GM23338 (cell line): ENCODE measurements around the gene EXOC2. TPM values are rescaled to one million over a fixed set of nuclear protein-coding genes. Genes with fewer than 3 reads are reported as not detected.

Experiments used
- ATAC-seq: fragments of 200-7000 bp; cut with Tn5 transposase; 3 replicates; pipeline ENCODE4 v1.9.1; 2020
- DNase-seq: peaks from one replicate; pipeline ENCODE4 v3.0.0-alpha.2; 2015; ENCODE audit warnings: low spot score
- H2AFZ ChIP-seq: fragments of 200-600 bp; sonication (generic); 2 replicates; pipeline ENCODE4 v1.8.0; 2016; ENCODE audit warnings: antibody characterized with exemption, mild to moderate bottlenecking, moderate library complexity
- H3F3A ChIP-seq: fragments of 200-600 bp; sonication (generic); replicated peaks from 2 replicates; pipeline ENCODE4 v1.8.0; 2017; ENCODE audit warnings: antibody characterized with exemption, mixed run types, low read depth
- H3K27ac ChIP-seq: fragments of 200-600 bp; sonication (generic); 2 replicates; pipeline ENCODE4 v1.6.1; 2016; ENCODE audit warnings: low read depth
- H3K27me3 ChIP-seq: fragments of 200-600 bp; sonication (generic); 2 replicates; pipeline ENCODE4 v1.8.0; 2016; ENCODE audit warnings: mild to moderate bottlenecking, mixed run types, moderate library complexity; ENCODE audit not compliant: insufficient read depth
- H3K36me3 ChIP-seq: fragments of 200-600 bp; sonication (generic); 2 replicates; pipeline ENCODE4 v1.8.0; 2016; ENCODE audit warnings: mild to moderate bottlenecking; ENCODE audit not compliant: insufficient read depth
- H3K4me1 ChIP-seq: fragments of 200-600 bp; sonication (generic); 2 replicates; pipeline ENCODE4 v1.8.0; 2016; ENCODE audit warnings: mild to moderate bottlenecking, moderate library complexity; ENCODE audit not compliant: insufficient read depth
- H3K4me2 ChIP-seq: fragments of 200-600 bp; sonication (generic); 2 replicates; pipeline ENCODE4 v1.7.1; 2017; ENCODE audit warnings: mixed run types
- H3K4me3 ChIP-seq: fragments of 200-600 bp; sonication (generic); 2 replicates; pipeline ENCODE4 v1.6.1; 2016; ENCODE audit warnings: mixed run types
- H3K79me2 ChIP-seq: fragments of 200-600 bp; sonication (generic); replicated peaks from 2 replicates; pipeline ENCODE4 v1.8.0; 2017; ENCODE audit warnings: mild to moderate bottlenecking; ENCODE audit not compliant: insufficient read depth
- H3K9me2 ChIP-seq: fragments of 200-600 bp; sonication (generic); 2 replicates; pipeline ENCODE4 v1.8.0; 2017; ENCODE audit not compliant: insufficient read depth
- H4K20me1 ChIP-seq: fragments of 200-600 bp; sonication (generic); replicated peaks from 2 replicates; pipeline ENCODE4 v1.8.0; 2017; ENCODE audit warnings: mild to moderate bottlenecking; ENCODE audit not compliant: insufficient read depth
- H3K27ac Mint-ChIP-seq: 2 replicates; pipeline ENCODE4 v1.8.0; 2020; ENCODE audit warnings: inconsistent platforms, mild to moderate bottlenecking, moderate library complexity, mixed read lengths
- H3K27me3 Mint-ChIP-seq: 3 replicates; pipeline ENCODE4 v1.8.0; 2022; ENCODE audit warnings: low read depth, mild to moderate bottlenecking, moderate library complexity, mixed read lengths, inconsistent platforms; ENCODE audit not compliant: insufficient read depth, poor library complexity
- H3K36me3 Mint-ChIP-seq: 3 replicates; pipeline ENCODE4 v1.8.0; 2021; ENCODE audit warnings: low read depth, mild to moderate bottlenecking, inconsistent platforms, moderate library complexity, mixed read lengths
- H3K4me1 Mint-ChIP-seq: 3 replicates; pipeline ENCODE4 v1.8.0; 2020; ENCODE audit warnings: mild to moderate bottlenecking, inconsistent platforms, mixed read lengths
- H3K4me3 Mint-ChIP-seq: 3 replicates; pipeline ENCODE4 v1.8.0; 2021; ENCODE audit warnings: moderate library complexity, mild to moderate bottlenecking, inconsistent platforms, mixed read lengths
- H3K9me3 Mint-ChIP-seq: 3 replicates; pipeline ENCODE4 v1.8.0; 2020; ENCODE audit warnings: moderate library complexity, mild to moderate bottlenecking, inconsistent platforms, mixed read lengths
- CREB1 ChIP-seq: fragments of 250-450 bp; sonication (Bioruptor Pico); IDR thresholded peaks from 2 replicates; pipeline ENCODE4 v1.5.0; 2020; ENCODE audit warnings: low read depth, mild to moderate bottlenecking, moderate library complexity
- CTCF ChIP-seq, 2 experiments: fragments of 200-600 bp in 1 of 2; sonication (generic) in 1 of 2; conservative IDR thresholded peaks; 2 replicates each; pipeline versions ENCODE4 v1.5.1 to v1.6.1; 2016 to 2017; ENCODE audit warnings: antibody characterized with exemption in 2 of 2, low read depth in 2 of 2, mild to moderate bottlenecking in 2 of 2, moderate library complexity in 1 of 2
- ETS1 ChIP-seq: IDR thresholded peaks from 2 replicates; pipeline ENCODE4 v1.6.1; 2016; ENCODE audit warnings: antibody characterized with exemption
- EZH2 ChIP-seq: fragments of 200-600 bp; sonication (generic); IDR thresholded peaks from one replicate; pipeline ENCODE4 v1.8.0; 2017; ENCODE audit warnings: antibody characterized with exemption, mild to moderate bottlenecking, low read depth; ENCODE audit not compliant: unreplicated experiment
- EZH2phosphoT487 ChIP-seq: fragments of 200-600 bp; sonication (generic); IDR thresholded peaks from one replicate; pipeline ENCODE4 v1.8.1; 2018; ENCODE audit warnings: antibody characterized with exemption; ENCODE audit not compliant: unreplicated experiment
- JUNB ChIP-seq: IDR thresholded peaks from one replicate; pipeline ENCODE4 v1.6.1; 2016; ENCODE audit warnings: antibody characterized with exemption; ENCODE audit not compliant: unreplicated experiment
- NANOG ChIP-seq: IDR thresholded peaks from 2 replicates; pipeline ENCODE4 v1.6.1; 2016; ENCODE audit warnings: antibody characterized with exemption, borderline replicate concordance
- POLR2AphosphoS5 ChIP-seq: IDR thresholded peaks from 2 replicates; pipeline ENCODE4 v1.6.1; 2016; ENCODE audit warnings: antibody characterized with exemption, low read depth
- STAT1 ChIP-seq: IDR thresholded peaks from one replicate; pipeline ENCODE4 v1.6.1; 2016; ENCODE audit warnings: antibody characterized with exemption; ENCODE audit not compliant: unreplicated experiment
- ZNF114 ChIP-seq: fragments of 250-450 bp; sonication (Bioruptor Pico); IDR thresholded peaks from 2 replicates; pipeline ENCODE4 v1.5.0; 2020; ENCODE audit warnings: mild to moderate bottlenecking, moderate library complexity
- ZNF331 ChIP-seq: fragments of 250-450 bp; sonication (Bioruptor Pico); IDR thresholded peaks from 2 replicates; pipeline ENCODE4 v1.5.0; 2020; ENCODE audit warnings: low read depth, mild to moderate bottlenecking, moderate library complexity
- ZNF462 ChIP-seq: fragments of 250-450 bp; sonication (Bioruptor Pico); IDR thresholded peaks from 2 replicates; pipeline ENCODE4 v1.5.0; 2020; ENCODE audit warnings: mild to moderate bottlenecking, moderate library complexity
- polyA plus RNA-seq: library from polyadenylated mRNA; unstranded; fragments of >200 nt; fragmentation: Nextera tagmentation; extraction: Ambion mirVana; gene quantifications from 2 replicates; pipeline ENCODE4 v1.2.1, GENCODE V29; 2016
- total RNA-seq: library from RNA; depleted of rRNA; stranded (reverse); fragments of >200 nt; shearing (Covaris generic); gene quantifications from 2 replicates; pipeline ENCODE4 v1.2.3, GENCODE V29; 2014
- TF ChIP-seq, protein P1 (sequence below): IDR thresholded peaks from one replicate; pipeline ENCODE4 v1.6.1; 2018; ENCODE audit warnings: antibody characterized with exemption; ENCODE audit not compliant: unreplicated experiment

The EXOC2 gene
- total and polyA plus RNA-seq, 2 experiments from 2014 or later, result 28.7 to 93.6 TPM

- Mint-ChIP-seq H3K4me1 (no peaks in the 10 kb centered on the region; the same call in 2 of the 3 replicates), H3K36me3 (no peaks in the 10 kb centered on the region), H3K4me3 (no peak overlapping the region), H3K27me3 (peaks cover 6% of the 10 kb centered on the region), H3K9me3 (peaks cover 4% of the 10 kb centered on the region; the same call in 1 of the 3 replicates), H3K27ac (no peak overlapping the region)
- Histone ChIP-seq H3F3A (no peaks in the 10 kb centered on the region), H3K4me3 (no peak overlapping the region), H3K4me2 (no peak overlapping the region), H3K27ac (no peak overlapping the region), H3K79me2 (no peaks in the 10 kb centered on the region), H3K27me3 (no peaks in the 10 kb centered on the region), H3K9me2 (no peaks in the 10 kb centered on the region), H4K20me1 (no peaks in the 10 kb centered on the region), H3K4me1 (no peaks in the 10 kb centered on the region), H2AFZ (no peak overlapping the region), H3K36me3 (no peaks in the 10 kb centered on the region)
- DNase-seq, result no peak
- TF ChIP-seq STAT1, result no peak
- TF ChIP-seq, protein P1, sequence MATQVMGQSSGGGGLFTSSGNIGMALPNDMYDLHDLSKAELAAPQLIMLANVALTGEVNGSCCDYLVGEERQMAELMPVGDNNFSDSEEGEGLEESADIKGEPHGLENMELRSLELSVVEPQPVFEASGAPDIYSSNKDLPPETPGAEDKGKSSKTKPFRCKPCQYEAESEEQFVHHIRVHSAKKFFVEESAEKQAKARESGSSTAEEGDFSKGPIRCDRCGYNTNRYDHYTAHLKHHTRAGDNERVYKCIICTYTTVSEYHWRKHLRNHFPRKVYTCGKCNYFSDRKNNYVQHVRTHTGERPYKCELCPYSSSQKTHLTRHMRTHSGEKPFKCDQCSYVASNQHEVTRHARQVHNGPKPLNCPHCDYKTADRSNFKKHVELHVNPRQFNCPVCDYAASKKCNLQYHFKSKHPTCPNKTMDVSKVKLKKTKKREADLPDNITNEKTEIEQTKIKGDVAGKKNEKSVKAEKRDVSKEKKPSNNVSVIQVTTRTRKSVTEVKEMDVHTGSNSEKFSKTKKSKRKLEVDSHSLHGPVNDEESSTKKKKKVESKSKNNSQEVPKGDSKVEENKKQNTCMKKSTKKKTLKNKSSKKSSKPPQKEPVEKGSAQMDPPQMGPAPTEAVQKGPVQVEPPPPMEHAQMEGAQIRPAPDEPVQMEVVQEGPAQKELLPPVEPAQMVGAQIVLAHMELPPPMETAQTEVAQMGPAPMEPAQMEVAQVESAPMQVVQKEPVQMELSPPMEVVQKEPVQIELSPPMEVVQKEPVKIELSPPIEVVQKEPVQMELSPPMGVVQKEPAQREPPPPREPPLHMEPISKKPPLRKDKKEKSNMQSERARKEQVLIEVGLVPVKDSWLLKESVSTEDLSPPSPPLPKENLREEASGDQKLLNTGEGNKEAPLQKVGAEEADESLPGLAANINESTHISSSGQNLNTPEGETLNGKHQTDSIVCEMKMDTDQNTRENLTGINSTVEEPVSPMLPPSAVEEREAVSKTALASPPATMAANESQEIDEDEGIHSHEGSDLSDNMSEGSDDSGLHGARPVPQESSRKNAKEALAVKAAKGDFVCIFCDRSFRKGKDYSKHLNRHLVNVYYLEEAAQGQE, result no peak
- no peak for TF ChIP-seq ZNF114 (CRISPR knock-in tag)
- no peak for TF ChIP-seq CREB1 (CRISPR knock-in tag)
- TF ChIP-seq EZH2, result no peak
- no peak for TF ChIP-seq NANOG
- TF ChIP-seq JUNB, result no peak
- TF ChIP-seq ZNF331 (CRISPR knock-in tag), result no peak
- TF ChIP-seq EZH2phosphoT487, result no peak
- no peak for TF ChIP-seq CTCF (conservative IDR thresholded peaks at IDR 0.05; ENCODE audit: low read depth in 2 of 2)
- no peak for TF ChIP-seq POLR2AphosphoS5
- TF ChIP-seq ETS1, result no peak
- no peak for TF ChIP-seq ZNF462 (CRISPR knock-in tag)
- ATAC-seq, result no peak
Observed at GRCh38 chr6:465531-466348, 227.2 kb downstream of the EXOC2 start.
